ENCODE results near the gene GSDME.

DNA sequence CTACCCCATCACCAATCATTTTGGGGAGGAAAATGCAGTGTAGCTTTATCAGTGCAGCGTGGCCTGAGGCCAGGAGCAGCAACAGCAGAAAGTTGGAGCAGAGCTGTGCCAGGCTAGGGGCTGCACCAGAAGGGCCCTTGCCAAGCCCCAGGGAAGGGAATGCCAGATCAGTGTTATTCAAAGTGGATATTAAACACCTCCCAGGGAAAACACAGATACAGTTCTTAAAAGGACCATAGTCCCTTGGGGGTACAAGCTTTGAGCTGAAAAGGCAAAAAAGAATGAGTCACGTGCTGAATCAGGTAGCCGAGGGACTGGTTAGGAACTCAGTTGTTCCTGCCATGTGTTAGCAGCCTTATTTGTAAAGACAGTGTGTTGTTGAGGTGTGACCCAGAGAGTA, 54.0 kb downstream of the GSDME start:
- TF ChIP-seq, protein P1, sequence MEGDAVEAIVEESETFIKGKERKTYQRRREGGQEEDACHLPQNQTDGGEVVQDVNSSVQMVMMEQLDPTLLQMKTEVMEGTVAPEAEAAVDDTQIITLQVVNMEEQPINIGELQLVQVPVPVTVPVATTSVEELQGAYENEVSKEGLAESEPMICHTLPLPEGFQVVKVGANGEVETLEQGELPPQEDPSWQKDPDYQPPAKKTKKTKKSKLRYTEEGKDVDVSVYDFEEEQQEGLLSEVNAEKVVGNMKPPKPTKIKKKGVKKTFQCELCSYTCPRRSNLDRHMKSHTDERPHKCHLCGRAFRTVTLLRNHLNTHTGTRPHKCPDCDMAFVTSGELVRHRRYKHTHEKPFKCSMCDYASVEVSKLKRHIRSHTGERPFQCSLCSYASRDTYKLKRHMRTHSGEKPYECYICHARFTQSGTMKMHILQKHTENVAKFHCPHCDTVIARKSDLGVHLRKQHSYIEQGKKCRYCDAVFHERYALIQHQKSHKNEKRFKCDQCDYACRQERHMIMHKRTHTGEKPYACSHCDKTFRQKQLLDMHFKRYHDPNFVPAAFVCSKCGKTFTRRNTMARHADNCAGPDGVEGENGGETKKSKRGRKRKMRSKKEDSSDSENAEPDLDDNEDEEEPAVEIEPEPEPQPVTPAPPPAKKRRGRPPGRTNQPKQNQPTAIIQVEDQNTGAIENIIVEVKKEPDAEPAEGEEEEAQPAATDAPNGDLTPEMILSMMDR (conservative IDR thresholded peaks at IDR 0.05 in 1 of 2, IDR thresholded peaks at IDR 0.05 in 1 of 2; ENCODE audit: low read depth in 1 of 2, low read length in 2 of 2) = no peak
- no peak for TF ChIP-seq EZH2 (IDR thresholded peaks at IDR 0.05; ENCODE audit: low read length, missing control alignments)

All from fibroblast of lung (primary cell).